Tibial nerve (tissue), 4 donors: ENCODE data around the gene ATIC. TPM values are rescaled to one million over a fixed set of nuclear protein-coding genes. Genes with fewer than 3 reads are reported as not detected.

Experiments
- DNase-seq, 2 donors: peaks; one replicate each; pipeline ENCODE4 v3.0.0-alpha.2; 2019; ENCODE audit warnings: low spot score in 2 of 2
- H3K27ac ChIP-seq, 4 donors: fragments of 200-600 bp; sonication (generic) in 3 of 4; one replicate each; pipeline ENCODE4 v1.5.1; 2017 to 2019; ENCODE audit warnings: mild to moderate bottlenecking in 1 of 4
- H3K27me3 ChIP-seq, 2 donors: fragments of 200-600 bp; sonication (generic) in 1 of 2; one replicate each; pipeline versions ENCODE4 v1.5.1 to v1.6.0; 2017 to 2019
- H3K36me3 ChIP-seq, 3 donors: fragments of 200-600 bp; sonication (generic); one replicate each; pipeline ENCODE4 v1.5.1; 2018 to 2019
- H3K4me1 ChIP-seq, 4 donors: fragments of 200-600 bp; sonication (generic) in 3 of 4; one replicate each; pipeline ENCODE4 v1.5.1; 2017 to 2019
- H3K4me3 ChIP-seq, 4 donors: fragments of 200-600 bp; sonication (generic) in 3 of 4; one replicate each; pipeline ENCODE4 v1.5.1; 2017 to 2019; ENCODE audit warnings: mild to moderate bottlenecking in 1 of 4, moderate library complexity in 1 of 4
- H3K9me3 ChIP-seq, 4 donors: fragments of 200-600 bp; sonication (generic) in 3 of 4; one replicate each; pipeline ENCODE4 v1.5.1; 2017 to 2019
- CTCF ChIP-seq, 5 experiments: fragments of 200-600 bp in 3 of 5; fragments of 450-650 bp in 2 of 5; sonication (generic) in 3 of 5; IDR thresholded peaks; one replicate each; pipeline ENCODE4 v1.5.1; 2016 to 2019; ENCODE audit warnings: antibody characterized with exemption in 5 of 5, mild to moderate bottlenecking in 3 of 5, moderate library complexity in 2 of 5
- EP300 ChIP-seq, 2 donors: sonication (generic); formaldehyde crosslinking; IDR thresholded peaks; one replicate each; pipeline ENCODE4 v1.6.1; 2017; ENCODE audit warnings: antibody characterized with exemption in 2 of 2, mild to moderate bottlenecking in 1 of 2
- POLR2A ChIP-seq, 2 donors: fragments of 450-650 bp; IDR thresholded peaks; one replicate each; pipeline ENCODE4 v1.6.1; 2017; ENCODE audit warnings: antibody characterized with exemption in 2 of 2, mild to moderate bottlenecking in 2 of 2, moderate library complexity in 2 of 2
- WGBS, 2 donors: methylation state at CpG; one replicate each; pipeline ENCODE4 v1.1.5; 2018; 5-methylcytosine and 5-hydroxymethylcytosine counted together
- total RNA-seq, 4 donors: library from RNA; depleted of rRNA; stranded (reverse); fragments of >200 nt; gene quantifications; one replicate each; pipeline ENCODE4 v1.1.0, GENCODE V29; 2016

The ATIC gene
- total RNA-seq, 4 donors from 2014 or later = 31.6 to 64.5 (median 44.9) TPM

DNA sequence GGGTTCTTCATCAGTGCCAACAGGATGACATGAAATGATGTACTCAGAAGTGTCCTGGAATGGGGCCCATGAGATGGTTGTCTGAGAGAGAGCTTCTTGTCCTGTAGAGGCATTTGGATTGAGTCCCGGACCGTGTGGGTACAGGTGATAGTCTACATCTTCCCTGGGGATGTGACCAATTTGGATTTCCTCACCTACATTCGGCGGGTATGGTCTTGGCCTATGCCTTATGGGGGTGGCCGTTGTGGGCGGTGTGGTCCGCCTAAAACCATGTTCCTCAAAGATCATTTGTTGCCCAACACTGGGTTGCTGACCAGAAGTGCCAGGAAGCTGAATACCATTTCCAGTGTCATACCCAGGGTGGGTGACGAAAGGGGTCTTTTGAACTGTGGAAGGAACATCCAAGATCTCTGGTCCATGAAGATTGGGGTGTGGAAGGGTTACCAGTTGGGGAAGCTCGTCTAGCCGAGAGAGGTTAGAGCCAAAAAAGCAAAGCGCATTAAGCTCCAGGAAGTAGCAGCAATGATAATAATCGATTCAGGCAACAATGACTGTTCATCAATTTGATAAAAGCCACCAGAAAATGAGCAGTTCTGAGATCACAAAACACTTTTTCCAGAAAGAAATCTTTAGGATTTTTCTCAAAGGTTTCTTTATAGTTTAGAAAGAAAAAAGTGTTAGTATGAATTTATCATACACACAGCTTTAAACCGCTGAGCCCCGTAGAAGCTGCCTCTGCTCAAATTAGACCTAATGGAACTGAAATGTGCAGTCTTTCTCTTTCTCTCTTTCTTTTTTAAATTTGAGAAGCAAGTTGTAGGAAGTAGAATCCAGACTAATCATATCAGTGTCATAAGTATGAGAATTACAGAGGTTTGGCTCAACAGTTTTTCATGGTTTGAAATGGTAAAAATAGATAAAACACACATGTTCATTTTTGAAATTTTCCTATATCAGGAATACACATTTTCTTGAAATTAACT is 60.3 kb downstream of the ATIC start:
- Histone ChIP-seq H3K27me3 (no peaks in the 10 kb centered on the region), H3K36me3 (peaks cover 5 to 86% (median 7%) of the 10 kb centered on the region in 3 donors), H3K27ac (no peak overlapping the region), H3K4me3 (no peak overlapping the region), H3K4me1 (no peaks in the 10 kb centered on the region), H3K9me3 (no peaks in the 10 kb centered on the region)
- 88 to 91% methylated on average over 14 of the region's 14 CpGs for WGBS, 2 donors
- no peak for TF ChIP-seq POLR2A (IDR thresholded peaks at IDR 0.05)
- no peak for TF ChIP-seq CTCF (IDR thresholded peaks at IDR 0.05)
- no peak for TF ChIP-seq EP300 (IDR thresholded peaks at IDR 0.05)
- no peak for DNase-seq

DNA sequence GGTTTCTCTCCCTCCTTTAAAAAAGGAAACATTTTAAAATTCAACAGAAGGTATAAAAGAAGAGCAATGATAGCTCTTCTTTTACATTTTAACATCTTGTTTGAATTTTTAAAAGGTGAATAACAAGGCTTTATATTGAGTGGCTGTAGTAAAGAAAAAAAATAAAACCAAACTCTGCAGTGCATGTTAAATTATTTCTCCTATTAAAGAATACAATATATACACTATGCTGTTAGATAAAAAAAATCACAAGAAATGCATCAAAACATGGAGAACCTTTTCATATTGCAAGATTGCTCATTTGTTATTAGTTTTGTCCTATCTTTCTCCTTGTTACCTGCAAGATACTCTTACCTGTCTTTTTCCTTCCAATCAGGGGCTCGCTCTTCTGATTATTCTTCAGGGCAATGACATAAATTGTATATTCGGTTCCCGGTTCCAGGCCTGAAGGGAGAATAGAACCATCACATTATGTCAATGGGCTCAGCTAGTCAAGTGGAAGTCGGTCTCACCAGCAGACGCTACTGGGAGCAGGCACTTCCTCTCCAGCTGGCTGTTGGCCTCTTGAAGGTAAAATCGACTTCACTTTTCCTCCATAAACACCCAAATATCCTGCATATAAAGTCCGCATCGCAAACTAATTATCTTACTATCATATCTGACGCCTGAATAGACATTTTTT is 61.2 kb downstream of the ATIC start:
- H3K36me3 ChIP-seq = peaks cover 5 to 83% (median 7%) of the 10 kb centered on the region in 3 donors
- H3K27me3 ChIP-seq = no peaks in the 10 kb centered on the region
- no peaks in the 10 kb centered on the region for H3K4me1 ChIP-seq
- no peak for DNase-seq
- H3K27ac ChIP-seq = no peak overlapping the region
- whole genome bisulfite sequencing, 2 donors = 90 to 92% methylated on average over 9 of the region's 9 CpGs
- no peak overlapping the region for H3K4me3 ChIP-seq
- TF ChIP-seq EP300 (IDR thresholded peaks at IDR 0.05) (no peak), POLR2A (IDR thresholded peaks at IDR 0.05) (no peak), CTCF (IDR thresholded peaks at IDR 0.05) (no peak)
- no peaks in the 10 kb centered on the region for H3K9me3 ChIP-seq

DNA sequence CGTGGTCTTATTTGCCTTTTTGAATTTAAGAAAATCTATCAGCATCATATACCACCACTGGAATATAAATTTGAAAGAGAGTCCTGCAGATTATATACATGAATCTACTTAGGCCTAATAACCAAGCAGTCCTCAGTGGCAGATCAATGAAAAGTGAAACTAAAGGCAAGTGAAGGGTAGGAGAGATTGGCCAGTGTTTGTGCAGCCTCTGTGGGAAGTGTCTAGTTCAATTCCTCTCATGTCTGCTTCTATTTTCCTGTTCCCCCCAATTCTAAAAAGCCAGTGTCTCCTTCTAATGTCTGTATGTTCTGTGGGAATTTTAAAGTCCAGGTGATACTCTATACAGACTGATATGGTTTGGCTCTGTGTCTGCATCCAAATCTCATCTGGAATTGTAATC is 62.1 kb downstream of the ATIC start:
- H3K4me3 ChIP-seq = no peak overlapping the region
- no peaks in the 10 kb centered on the region for H3K9me3 ChIP-seq
- DNase-seq = no peak
- no peaks in the 10 kb centered on the region for H3K27me3 ChIP-seq
- TF ChIP-seq CTCF (IDR thresholded peaks at IDR 0.05) (no peak), EP300 (IDR thresholded peaks at IDR 0.05) (no peak), POLR2A (IDR thresholded peaks at IDR 0.05) (no peak)
- peaks cover 5 to 86% (median 7%) of the 10 kb centered on the region in 3 donors for H3K36me3 ChIP-seq
- no peak overlapping the region for H3K27ac ChIP-seq
- 86 to 88% methylated on average over 1 of the region's 1 CpG for WGBS, 2 donors
- H3K4me1 ChIP-seq = no peaks in the 10 kb centered on the region

DNA sequence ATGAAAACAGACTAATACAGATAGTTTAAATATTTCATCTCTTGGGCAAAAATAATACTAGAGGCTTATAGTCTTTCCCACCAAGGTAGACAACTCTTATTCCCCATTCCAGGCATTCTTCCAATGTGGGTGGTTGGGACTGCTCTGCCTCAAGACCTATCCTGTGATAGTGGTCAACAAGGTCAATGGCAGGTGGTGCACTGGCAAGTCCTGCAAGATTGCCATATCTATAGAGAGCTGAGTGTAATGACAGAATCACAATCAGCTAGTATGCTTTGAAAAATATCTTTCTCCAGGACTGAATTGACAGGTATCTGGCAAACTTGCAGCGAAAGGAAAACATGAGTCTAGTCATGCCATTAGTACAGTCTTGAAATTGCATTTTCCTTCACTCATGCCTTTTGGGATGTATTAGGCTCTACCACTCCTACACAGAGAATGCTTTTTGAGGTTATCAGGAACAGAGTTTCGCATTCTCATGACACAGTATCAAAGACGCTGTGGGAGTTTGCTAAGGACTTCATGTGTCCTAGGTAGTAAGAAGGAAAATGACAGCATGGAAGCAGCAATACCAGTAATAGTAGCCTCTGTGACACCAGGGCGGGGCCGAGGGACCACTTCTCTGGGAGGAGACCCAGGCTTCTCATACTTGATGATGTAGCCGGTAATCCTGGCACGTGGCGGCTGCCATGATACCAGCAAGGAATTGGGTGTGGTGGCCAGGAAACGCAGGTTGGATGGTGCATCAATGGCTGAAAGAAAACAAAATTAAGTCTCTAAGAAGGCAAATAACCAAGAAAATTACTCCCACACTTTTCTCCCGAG is 63.0 kb downstream of the ATIC start:
- no peak for DNase-seq
- 93 to 96% methylated on average over 10 of the region's 10 CpGs for WGBS, 2 donors
- no peak overlapping the region for H3K27ac ChIP-seq
- H3K4me3 ChIP-seq = no peak overlapping the region
- H3K27me3 ChIP-seq = no peaks in the 10 kb centered on the region
- no peaks in the 10 kb centered on the region for H3K9me3 ChIP-seq
- H3K4me1 ChIP-seq = no peaks in the 10 kb centered on the region
- H3K36me3 ChIP-seq = peaks cover 5 to 87% (median 7%) of the 10 kb centered on the region in 3 donors
- TF ChIP-seq POLR2A (IDR thresholded peaks at IDR 0.05) (no peak), EP300 (IDR thresholded peaks at IDR 0.05) (no peak)

DNA sequence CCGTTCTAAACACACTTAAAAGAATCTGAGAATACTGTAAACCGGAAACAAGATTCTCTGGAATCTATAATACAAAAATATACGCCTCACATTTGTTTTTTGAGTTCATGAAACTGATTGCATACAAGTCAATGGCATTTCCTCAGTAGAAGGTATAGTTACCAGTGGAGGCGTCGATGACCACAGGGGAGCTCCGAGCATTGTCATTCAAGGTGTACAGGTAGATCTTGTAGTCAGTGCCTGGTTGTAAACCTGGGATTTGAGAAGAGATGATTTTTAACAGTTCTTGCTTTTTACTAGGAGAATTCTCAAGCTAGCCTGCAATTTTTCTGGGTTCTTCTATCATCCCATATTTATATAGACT is 63.6 kb downstream of the ATIC start:
- Histone ChIP-seq H3K36me3 (peaks cover 5 to 87% (median 7%) of the 10 kb centered on the region in 3 donors), H3K27me3 (no peaks in the 10 kb centered on the region), H3K4me3 (no peak overlapping the region), H3K4me1 (no peaks in the 10 kb centered on the region), H3K27ac (no peak overlapping the region), H3K9me3 (no peaks in the 10 kb centered on the region)
- DNase-seq = no peak
- TF ChIP-seq POLR2A (IDR thresholded peaks at IDR 0.05) (no peak), EP300 (IDR thresholded peaks at IDR 0.05) (no peak)
- 96% methylated on average over 6 of the region's 6 CpGs for WGBS, 2 donors
